ENCODE measurements around the gene TCEA2. TPM values are rescaled to one million over a fixed set of nuclear protein-coding genes. Genes with fewer than 3 reads are reported as not detected.

Gene TCEA2
- total RNA-seq, 1 donor = 32.6 TPM

DNA sequence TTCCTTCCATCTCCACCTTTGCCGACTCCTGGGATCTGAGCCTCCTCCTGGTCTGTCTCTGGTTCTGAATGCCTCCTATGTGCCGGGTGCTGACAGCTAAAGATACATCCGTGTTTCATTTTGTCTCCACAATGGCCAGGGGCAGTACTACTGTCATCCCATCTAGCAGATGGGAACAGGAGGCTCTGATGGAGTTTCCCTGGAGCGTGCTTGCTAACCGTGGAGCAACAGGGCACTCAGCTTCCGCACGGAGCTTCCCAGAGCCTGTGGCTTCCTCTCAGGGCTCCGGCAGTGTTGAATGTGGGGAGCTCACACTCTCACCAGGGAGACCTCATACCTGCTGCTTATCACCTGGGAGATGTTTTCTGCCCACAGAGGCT lies 56.3 kb downstream of the TCEA2 start:
- DNase-seq (ENCODE audit: low read depth in 2 of 3, low spot score in 2 of 3) = no peak

GRCh38 chr20:64119681-64120341 lies 56.8 kb downstream of the TCEA2 start:
- DNase-seq (ENCODE audit: low read depth in 2 of 3, low spot score in 2 of 3) = peak in 1 of 3 donors; percentile 32

- no peak for DNase-seq (ENCODE audit: low read depth in 2 of 3, low spot score in 2 of 3)
Observed at GRCh38 chr20:64121586-64121985, 58.6 kb downstream of the TCEA2 start.

Small RNA genes within 50 kb of the gene (small RNA-seq; reads per million reads assigned to genes)
- gene AL355803.1 (not detected), gene MIR6813 (2.8 reads per million, percentile 77 among the genes with 10 or more reads in this experiment)

Other genes with a start within 250 kb of the TCEA2 start
- gene ZBTB46, start 231.9 kb upstream of the TCEA2 start, total RNA-seq = 36.4 TPM
- 0.27 TPM for gene ABHD16B, start 201.7 kb upstream of the TCEA2 start, total RNA-seq
- gene TPD52L2, start 197.9 kb upstream of the TCEA2 start, total RNA-seq = 47.7 TPM
- 38.5 TPM for gene DNAJC5, start 168.1 kb upstream of the TCEA2 start, total RNA-seq
- gene UCKL1, start 106.8 kb upstream of the TCEA2 start, total RNA-seq = 51.4 TPM
- 24.8 TPM for gene ZNF512B, start 93.3 kb upstream of the TCEA2 start, total RNA-seq
- gene SAMD10, start 83.6 kb upstream of the TCEA2 start, total RNA-seq = 27.7 TPM
- 116 TPM for gene PRPF6, start 82.1 kb upstream of the TCEA2 start, total RNA-seq
- 3.0 TPM for gene C20orf204, start 27.0 kb upstream of the TCEA2 start, total RNA-seq
- gene SOX18, start 13.6 kb upstream of the TCEA2 start, total RNA-seq = 0.54 TPM
- gene RGS19, start 16.3 kb downstream of the TCEA2 start, total RNA-seq = 75.1 TPM
- 10.5 TPM for gene OPRL1, start 16.9 kb downstream of the TCEA2 start, total RNA-seq
- gene LKAAEAR1, start 21.2 kb downstream of the TCEA2 start, total RNA-seq = 5.7 TPM
- gene NPBWR2, start 44.4 kb downstream of the TCEA2 start, total RNA-seq = 0.27 TPM
- 0.27 TPM for gene MYT1, start 101.3 kb downstream of the TCEA2 start, total RNA-seq
- gene PCMTD2, start 192.6 kb downstream of the TCEA2 start, total RNA-seq = 59.5 TPM

Measured in hematopoietic multipotent progenitor cell (in vitro differentiated cells).